ENCODE measurements around the gene GPR31.
"Not testable (repeated sequence)": the region's sequence is repeated elsewhere in the genome, so short reads cannot be mapped to it uniquely, and the experiment has no call there.

The GPR31 gene

GRCh38 chr6:167168296-167168695 is 10.5 kb upstream of the GPR31 start:
- H3K27ac ChIP-seq (ENCODE audit: low read depth, low read length); H3K27me3 ChIP-seq (ENCODE audit: control insufficient read depth in 5 of 5, insufficient read depth in 4 of 5, low read length in 5 of 5); H3K4me1 ChIP-seq (ENCODE audit: control insufficient read depth in 5 of 5, insufficient read depth in 5 of 5, low read length in 5 of 5); H3K4me3 ChIP-seq (ENCODE audit: low read depth in 1 of 5, low read length in 5 of 5); H3K9ac ChIP-seq (ENCODE audit: low read length in 5 of 5); H3K9me3 ChIP-seq (ENCODE audit: control insufficient read depth in 5 of 5, low read length in 5 of 5); H3K36me3 ChIP-seq (ENCODE audit: control insufficient read depth in 5 of 5, insufficient read depth in 5 of 5, low read length in 5 of 5): not testable (repeated sequence)

DNA sequence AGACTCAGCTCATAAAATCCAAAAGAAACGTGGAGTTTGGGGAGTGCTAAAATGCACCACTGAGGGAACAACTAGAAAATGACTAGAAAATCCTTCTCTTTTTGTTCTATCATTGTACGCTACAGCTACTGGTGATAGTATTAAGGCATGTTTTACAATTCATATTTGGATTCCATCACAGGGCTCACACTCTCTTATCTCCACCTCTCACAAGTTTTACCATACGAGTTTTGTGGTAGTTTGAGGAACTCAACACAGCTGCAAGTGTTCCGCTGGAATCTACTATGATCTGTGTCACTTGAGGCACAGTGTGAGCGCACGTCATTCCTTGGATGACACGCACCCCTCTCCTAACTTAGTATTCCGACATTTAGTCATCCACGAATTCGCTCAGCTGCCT is 9.9 kb upstream of the GPR31 start:
- H3K36me3 ChIP-seq (ENCODE audit: control insufficient read depth in 5 of 5, insufficient read depth in 5 of 5, low read length in 5 of 5); H3K4me1 ChIP-seq (ENCODE audit: control insufficient read depth in 5 of 5, insufficient read depth in 5 of 5, low read length in 5 of 5); H3K27ac ChIP-seq (ENCODE audit: low read depth, low read length); H3K9me3 ChIP-seq (ENCODE audit: control insufficient read depth in 5 of 5, low read length in 5 of 5); H3K9ac ChIP-seq (ENCODE audit: low read length in 5 of 5); H3K27me3 ChIP-seq (ENCODE audit: control insufficient read depth in 5 of 5, insufficient read depth in 4 of 5, low read length in 5 of 5); H3K4me3 ChIP-seq (ENCODE audit: low read depth in 1 of 5, low read length in 5 of 5): not testable (repeated sequence)

DNA sequence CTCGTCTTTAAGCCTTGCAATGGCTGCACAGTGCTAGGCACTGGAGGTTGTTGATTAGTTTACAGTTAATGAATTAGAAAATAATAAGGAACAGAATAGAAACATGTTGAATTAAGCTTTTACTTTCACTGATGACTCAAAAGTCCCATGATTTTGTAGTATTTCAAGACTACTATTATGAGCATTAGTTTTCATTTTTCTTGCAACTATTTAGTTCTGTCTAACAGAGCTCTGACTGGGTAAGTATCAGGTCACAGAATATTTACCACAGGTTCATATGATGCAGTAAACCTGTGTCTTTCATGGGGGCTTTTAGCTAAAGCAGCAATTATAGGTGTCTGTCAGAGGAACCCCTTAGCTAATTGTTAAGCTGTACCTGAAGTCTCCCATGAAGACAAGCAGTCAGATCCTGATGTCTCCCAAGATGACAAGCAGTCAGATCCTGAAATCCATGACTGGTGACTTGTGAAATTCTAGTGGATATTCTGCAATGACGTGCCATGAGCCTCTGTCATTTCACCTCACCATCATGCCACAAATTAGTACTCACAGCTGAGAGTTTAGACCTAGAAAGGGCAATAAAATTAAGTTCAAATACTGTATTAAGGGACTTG is 8.2 kb upstream of the GPR31 start:
- H3K4me1 ChIP-seq (ENCODE audit: control insufficient read depth in 5 of 5, insufficient read depth in 5 of 5, low read length in 5 of 5): no peaks in the 10 kb centered on the region

DNA sequence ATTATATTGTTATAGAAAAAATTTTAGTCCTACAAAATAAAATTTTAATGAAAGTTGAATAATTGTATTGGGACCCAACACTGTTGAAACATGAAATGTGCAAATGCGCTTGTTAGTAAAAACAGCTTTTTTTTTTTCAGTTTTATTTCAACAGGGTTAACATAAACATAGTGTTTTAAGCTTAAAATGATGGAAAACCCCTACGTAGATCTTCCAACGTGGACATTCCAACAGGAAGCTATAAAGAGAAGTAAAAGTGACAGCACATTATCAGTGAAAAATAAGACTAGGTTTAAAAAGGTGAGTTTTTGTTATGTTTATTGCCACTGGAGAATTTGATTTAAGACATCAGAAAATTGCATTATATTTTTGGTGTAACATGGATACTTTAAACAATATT is 6.5 kb upstream of the GPR31 start:
- no peak overlapping the region for H3K27ac ChIP-seq (ENCODE audit: low read depth, low read length)
- no peaks in the 10 kb centered on the region for H3K4me1 ChIP-seq (ENCODE audit: control insufficient read depth in 5 of 5, insufficient read depth in 5 of 5, low read length in 5 of 5)
- H3K4me3 ChIP-seq (ENCODE audit: low read depth in 1 of 5, low read length in 5 of 5): no peak overlapping the region
- no peak overlapping the region for H3K9ac ChIP-seq (ENCODE audit: low read length in 5 of 5)
- H3K9me3 ChIP-seq (ENCODE audit: control insufficient read depth in 5 of 5, low read length in 5 of 5): no peaks in the 10 kb centered on the region
- peaks cover 3 to 7% (median 5%) of the 10 kb centered on the region in 5 donors for H3K27me3 ChIP-seq (ENCODE audit: control insufficient read depth in 5 of 5, insufficient read depth in 4 of 5, low read length in 5 of 5)
- H3K36me3 ChIP-seq (ENCODE audit: control insufficient read depth in 5 of 5, insufficient read depth in 5 of 5, low read length in 5 of 5): no peaks in the 10 kb centered on the region

More for the DNA sequence above, 8.2 kb upstream of the GPR31 start:
- Histone ChIP-seq H3K36me3 (ENCODE audit: control insufficient read depth in 5 of 5, insufficient read depth in 5 of 5, low read length in 5 of 5) (no peaks in the 10 kb centered on the region), H3K9ac (ENCODE audit: low read length in 5 of 5) (no peak overlapping the region), H3K27me3 (ENCODE audit: control insufficient read depth in 5 of 5, insufficient read depth in 4 of 5, low read length in 5 of 5) (peaks cover 3 to 9% (median 5%) of the 10 kb centered on the region in 5 donors), H3K9me3 (ENCODE audit: control insufficient read depth in 5 of 5, low read length in 5 of 5) (no peaks in the 10 kb centered on the region), H3K4me3 (ENCODE audit: low read depth in 1 of 5, low read length in 5 of 5) (no peak overlapping the region), H3K27ac (ENCODE audit: low read depth, low read length) (no peak overlapping the region)

DNA sequence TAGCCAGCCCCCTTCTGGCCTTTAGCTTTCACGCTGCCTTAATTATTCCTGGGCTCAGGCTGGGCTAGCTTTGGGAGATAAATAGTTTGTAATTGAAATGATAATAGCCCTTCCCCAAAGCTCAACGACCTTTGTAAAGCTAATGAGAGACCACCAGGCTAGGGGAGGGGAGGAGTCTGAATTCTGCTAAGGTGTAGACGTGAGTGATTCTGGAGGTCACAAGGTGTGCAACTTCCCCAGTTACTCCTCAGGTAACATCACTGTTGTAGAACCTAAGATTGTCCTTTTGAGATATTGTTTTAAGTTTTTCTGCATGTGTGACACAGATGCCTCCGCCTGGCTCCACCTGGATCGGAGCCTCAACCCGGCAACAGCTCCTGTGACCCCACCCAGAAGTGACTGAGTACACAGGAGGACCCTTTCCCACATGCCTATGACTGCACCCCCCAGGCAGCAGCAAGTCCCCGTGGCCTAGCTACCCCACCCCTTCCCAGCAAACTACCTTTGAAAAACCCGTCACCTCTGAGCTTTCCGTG is 5.8 kb upstream of the GPR31 start:
- Histone ChIP-seq H3K27ac (ENCODE audit: low read depth, low read length) (no peak overlapping the region), H3K9me3 (ENCODE audit: control insufficient read depth in 5 of 5, low read length in 5 of 5) (no peaks in the 10 kb centered on the region), H3K4me1 (ENCODE audit: control insufficient read depth in 5 of 5, insufficient read depth in 5 of 5, low read length in 5 of 5) (no peaks in the 10 kb centered on the region), H3K9ac (ENCODE audit: low read length in 5 of 5) (no peak overlapping the region), H3K4me3 (ENCODE audit: low read depth in 1 of 5, low read length in 5 of 5) (no peak overlapping the region), H3K27me3 (ENCODE audit: control insufficient read depth in 5 of 5, insufficient read depth in 4 of 5, low read length in 5 of 5) (peaks cover 3 to 7% (median 3%) of the 10 kb centered on the region in 5 donors), H3K36me3 (ENCODE audit: control insufficient read depth in 5 of 5, insufficient read depth in 5 of 5, low read length in 5 of 5) (no peaks in the 10 kb centered on the region)

- no peaks in the 10 kb centered on the region for H3K4me1 ChIP-seq (ENCODE audit: control insufficient read depth in 5 of 5, insufficient read depth in 5 of 5, low read length in 5 of 5)
- no peak overlapping the region for H3K4me3 ChIP-seq (ENCODE audit: low read depth in 1 of 5, low read length in 5 of 5)
- no peak overlapping the region for H3K9ac ChIP-seq (ENCODE audit: low read length in 5 of 5)
- H3K9me3 ChIP-seq (ENCODE audit: control insufficient read depth in 5 of 5, low read length in 5 of 5): no peaks in the 10 kb centered on the region
- peaks cover 3 to 7% (median 3%) of the 10 kb centered on the region in 5 donors for H3K27me3 ChIP-seq (ENCODE audit: control insufficient read depth in 5 of 5, insufficient read depth in 4 of 5, low read length in 5 of 5)
- no peak overlapping the region for H3K27ac ChIP-seq (ENCODE audit: low read depth, low read length)
- no peaks in the 10 kb centered on the region for H3K36me3 ChIP-seq (ENCODE audit: control insufficient read depth in 5 of 5, insufficient read depth in 5 of 5, low read length in 5 of 5)
Observed at GRCh38 chr6:167162591-167162990, 4.8 kb upstream of the GPR31 start.

DNA sequence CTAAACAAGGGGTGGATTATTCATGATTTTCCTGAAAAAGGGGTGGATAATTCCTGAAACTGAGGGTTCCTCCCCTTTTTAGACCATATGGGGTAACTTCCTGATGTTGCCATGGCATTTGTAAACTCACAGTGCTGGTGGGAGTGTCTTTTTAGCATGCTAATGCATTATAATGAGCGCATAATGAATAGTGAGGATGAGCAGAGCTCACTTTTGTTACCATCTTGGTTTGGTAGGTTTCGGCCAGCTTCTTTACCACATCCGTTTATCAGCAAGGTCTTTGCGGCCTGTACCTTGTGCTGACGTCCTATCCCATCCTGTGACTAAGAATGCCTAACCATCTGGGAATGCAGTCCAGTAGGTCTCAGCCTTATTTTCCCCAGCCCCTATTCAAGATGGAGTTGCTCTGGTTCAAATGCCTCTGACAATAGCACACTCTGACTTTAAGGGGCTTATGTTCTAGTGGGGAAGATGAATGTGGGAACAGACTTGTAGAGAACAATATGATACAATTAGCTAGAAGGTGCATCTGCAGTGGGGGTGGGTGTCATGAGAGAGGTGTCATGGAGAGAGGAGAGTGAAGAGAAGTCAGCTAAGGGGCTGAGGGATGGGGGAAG is 4.2 kb upstream of the GPR31 start:
- Histone ChIP-seq H3K4me3 (ENCODE audit: low read depth in 1 of 5, low read length in 5 of 5) (no peak overlapping the region), H3K4me1 (ENCODE audit: control insufficient read depth in 5 of 5, insufficient read depth in 5 of 5, low read length in 5 of 5) (no peaks in the 10 kb centered on the region), H3K27ac (ENCODE audit: low read depth, low read length) (no peak overlapping the region), H3K9me3 (ENCODE audit: control insufficient read depth in 5 of 5, low read length in 5 of 5) (no peaks in the 10 kb centered on the region), H3K36me3 (ENCODE audit: control insufficient read depth in 5 of 5, insufficient read depth in 5 of 5, low read length in 5 of 5) (no peaks in the 10 kb centered on the region), H3K9ac (ENCODE audit: low read length in 5 of 5) (no peak overlapping the region), H3K27me3 (ENCODE audit: control insufficient read depth in 5 of 5, insufficient read depth in 4 of 5, low read length in 5 of 5) (peaks cover 3 to 7% (median 5%) of the 10 kb centered on the region in 5 donors)

GRCh38 chr6:167157414-167157813 is 366 bp downstream of the GPR31 start:
- H3K36me3 ChIP-seq (ENCODE audit: control insufficient read depth in 5 of 5, insufficient read depth in 5 of 5, low read length in 5 of 5): no peaks in the 10 kb centered on the region

GRCh38 chr6:167154895-167155294 is 2.9 kb downstream of the GPR31 start:
- no peak overlapping the region for H3K4me3 ChIP-seq (ENCODE audit: low read depth in 1 of 5, low read length in 5 of 5)
- peaks cover 0 to 23% (median 4%) of the 10 kb centered on the region in 5 donors for H3K27me3 ChIP-seq (ENCODE audit: control insufficient read depth in 5 of 5, insufficient read depth in 4 of 5, low read length in 5 of 5)
- no peaks in the 10 kb centered on the region for H3K36me3 ChIP-seq (ENCODE audit: control insufficient read depth in 5 of 5, insufficient read depth in 5 of 5, low read length in 5 of 5)
- no peaks in the 10 kb centered on the region for H3K9me3 ChIP-seq (ENCODE audit: control insufficient read depth in 5 of 5, low read length in 5 of 5)
- peaks cover 0 to 10% (median 0%) of the 10 kb centered on the region in 5 donors for H3K4me1 ChIP-seq (ENCODE audit: control insufficient read depth in 5 of 5, insufficient read depth in 5 of 5, low read length in 5 of 5)
- H3K27ac ChIP-seq (ENCODE audit: low read depth, low read length): no peak overlapping the region
- H3K9ac ChIP-seq (ENCODE audit: low read length in 5 of 5): no peak overlapping the region

More at GRCh38 chr6:167157414-167157813, 366 bp downstream of the GPR31 start:
- Histone ChIP-seq H3K9me3 (ENCODE audit: control insufficient read depth in 5 of 5, low read length in 5 of 5) (no peaks in the 10 kb centered on the region), H3K9ac (ENCODE audit: low read length in 5 of 5) (no peak overlapping the region), H3K4me1 (ENCODE audit: control insufficient read depth in 5 of 5, insufficient read depth in 5 of 5, low read length in 5 of 5) (peaks cover 0 to 10% (median 0%) of the 10 kb centered on the region in 5 donors), H3K4me3 (ENCODE audit: low read depth in 1 of 5, low read length in 5 of 5) (no peak overlapping the region), H3K27ac (ENCODE audit: low read depth, low read length) (no peak overlapping the region), H3K27me3 (ENCODE audit: control insufficient read depth in 5 of 5, insufficient read depth in 4 of 5, low read length in 5 of 5) (peaks cover 0 to 20% (median 5%) of the 10 kb centered on the region in 5 donors)

DNA sequence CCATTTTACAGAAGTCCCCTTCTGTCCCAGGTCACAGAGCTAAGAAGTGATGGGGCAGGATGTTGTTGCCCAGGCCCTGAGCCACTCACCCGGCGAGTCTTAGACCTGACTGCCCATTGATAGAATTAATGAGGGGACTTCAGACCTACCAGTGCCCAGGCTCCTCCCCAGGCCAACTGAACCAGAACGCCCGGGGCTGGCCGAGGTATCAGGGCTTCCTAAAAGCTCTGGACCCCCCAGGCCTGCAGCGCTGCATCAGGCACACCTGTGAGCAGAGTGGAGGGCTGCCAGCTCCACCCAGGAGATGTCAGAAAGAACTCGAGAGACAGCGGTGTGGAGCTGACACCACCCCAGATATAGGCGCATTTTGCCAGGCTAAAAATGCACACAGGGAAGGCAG is 3.5 kb downstream of the GPR31 start:
- H3K9me3 ChIP-seq (ENCODE audit: control insufficient read depth in 5 of 5, low read length in 5 of 5): no peaks in the 10 kb centered on the region
- no peak overlapping the region for H3K9ac ChIP-seq (ENCODE audit: low read length in 5 of 5)
- no peaks in the 10 kb centered on the region for H3K36me3 ChIP-seq (ENCODE audit: control insufficient read depth in 5 of 5, insufficient read depth in 5 of 5, low read length in 5 of 5)
- H3K4me1 ChIP-seq (ENCODE audit: control insufficient read depth in 5 of 5, insufficient read depth in 5 of 5, low read length in 5 of 5): peaks cover 0 to 10% (median 0%) of the 10 kb centered on the region in 5 donors
- no peak overlapping the region for H3K4me3 ChIP-seq (ENCODE audit: low read depth in 1 of 5, low read length in 5 of 5)
- peaks cover 0 to 23% (median 4%) of the 10 kb centered on the region in 5 donors for H3K27me3 ChIP-seq (ENCODE audit: control insufficient read depth in 5 of 5, insufficient read depth in 4 of 5, low read length in 5 of 5)
- no peak overlapping the region for H3K27ac ChIP-seq (ENCODE audit: low read depth, low read length)
